ENCODE data around the gene ACACB. TPM values are rescaled to one million over a fixed set of nuclear protein-coding genes. Genes with fewer than 3 reads are reported as not detected.

Gene ACACB
- total RNA-seq, 1 experiment from 2014 or later: 1.0 TPM

DNA sequence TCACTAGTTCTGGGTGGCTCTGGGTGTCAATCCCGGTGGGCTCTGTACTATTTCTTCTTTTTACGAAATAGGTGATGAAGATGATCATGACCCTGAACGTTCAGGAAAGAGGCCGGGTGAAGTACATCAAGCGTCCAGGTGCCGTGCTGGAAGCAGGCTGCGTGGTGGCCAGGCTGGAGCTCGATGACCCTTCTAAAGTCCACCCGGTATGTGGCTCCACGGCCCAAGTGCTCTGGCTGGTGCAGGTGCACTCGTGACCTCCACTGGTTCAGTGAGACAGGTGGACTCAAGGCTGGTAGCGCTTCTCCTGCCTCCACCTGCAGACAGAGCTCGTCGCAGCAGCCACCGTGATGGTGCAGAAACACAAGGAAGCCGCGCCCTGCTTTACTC lies 85.1 kb downstream of the ACACB start:
- no TSS peak for BruUV-seq (replicated peaks)
- no peak overlapping the region for H3K4me3 Mint-ChIP-seq (ENCODE audit: unreplicated experiment)
- no peak for DNase-seq (ENCODE audit: unreplicated experiment)
- intact Hi-C loops (cut with micrococcal nuclease): no loop called here
- no peaks in the 10 kb centered on the region for H3K27me3 Mint-ChIP-seq (ENCODE audit: insufficient read depth, unreplicated experiment)
- peaks cover 7% of the 10 kb centered on the region for H3K4me1 Mint-ChIP-seq (ENCODE audit: insufficient read depth, unreplicated experiment)
- POLR2A ChIA-PET: interaction anchor here (1.3 kb wide), 1 partner anchor 11 kb away, joined by 3 read pairs; no protein-coding TSS in a partner anchor
- H3K27ac Mint-ChIP-seq (ENCODE audit: low read depth, unreplicated experiment): no peak overlapping the region
- peaks cover 7% of the 10 kb centered on the region for H3K36me3 Mint-ChIP-seq (ENCODE audit: insufficient read depth, unreplicated experiment)
- CTCF ChIA-PET: interaction anchor here (1.4 to 1.5 kb wide), 2 partner anchors 12 to 67 kb away, joined by 3 to 4 read pairs; no protein-coding TSS in a partner anchor
- H3K9me3 Mint-ChIP-seq (ENCODE audit: unreplicated experiment): no peaks in the 10 kb centered on the region
- TF ChIP-seq, protein P1, sequence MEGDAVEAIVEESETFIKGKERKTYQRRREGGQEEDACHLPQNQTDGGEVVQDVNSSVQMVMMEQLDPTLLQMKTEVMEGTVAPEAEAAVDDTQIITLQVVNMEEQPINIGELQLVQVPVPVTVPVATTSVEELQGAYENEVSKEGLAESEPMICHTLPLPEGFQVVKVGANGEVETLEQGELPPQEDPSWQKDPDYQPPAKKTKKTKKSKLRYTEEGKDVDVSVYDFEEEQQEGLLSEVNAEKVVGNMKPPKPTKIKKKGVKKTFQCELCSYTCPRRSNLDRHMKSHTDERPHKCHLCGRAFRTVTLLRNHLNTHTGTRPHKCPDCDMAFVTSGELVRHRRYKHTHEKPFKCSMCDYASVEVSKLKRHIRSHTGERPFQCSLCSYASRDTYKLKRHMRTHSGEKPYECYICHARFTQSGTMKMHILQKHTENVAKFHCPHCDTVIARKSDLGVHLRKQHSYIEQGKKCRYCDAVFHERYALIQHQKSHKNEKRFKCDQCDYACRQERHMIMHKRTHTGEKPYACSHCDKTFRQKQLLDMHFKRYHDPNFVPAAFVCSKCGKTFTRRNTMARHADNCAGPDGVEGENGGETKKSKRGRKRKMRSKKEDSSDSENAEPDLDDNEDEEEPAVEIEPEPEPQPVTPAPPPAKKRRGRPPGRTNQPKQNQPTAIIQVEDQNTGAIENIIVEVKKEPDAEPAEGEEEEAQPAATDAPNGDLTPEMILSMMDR (IDR thresholded peaks at IDR 0.05; ENCODE audit: unreplicated experiment): no peak

DNA sequence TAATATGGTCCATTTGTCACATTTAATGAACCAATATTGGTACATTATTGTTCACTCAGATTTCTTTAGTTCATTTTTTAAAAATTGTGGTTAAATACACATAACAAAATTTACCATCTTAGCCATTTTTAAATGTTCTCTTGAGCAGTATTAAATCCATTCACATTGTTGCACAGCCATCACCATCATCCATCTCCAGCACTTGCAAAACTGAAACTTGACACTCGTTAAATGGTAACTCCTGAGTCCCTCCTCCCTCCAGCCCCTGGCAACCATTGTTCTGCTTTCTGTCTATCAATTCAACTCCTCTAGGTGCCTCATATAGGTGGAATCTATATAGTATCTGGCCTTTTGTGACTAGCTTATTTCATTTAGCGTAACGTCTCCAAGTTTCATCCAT lies 86.4 kb downstream of the ACACB start:
- TF ChIP-seq, protein P1 (IDR thresholded peaks at IDR 0.05; ENCODE audit: unreplicated experiment): no peak
- Mint-ChIP-seq H3K36me3 (ENCODE audit: insufficient read depth, unreplicated experiment) (peaks cover 7% of the 10 kb centered on the region), H3K27me3 (ENCODE audit: insufficient read depth, unreplicated experiment) (no peaks in the 10 kb centered on the region), H3K4me3 (ENCODE audit: unreplicated experiment) (no peak overlapping the region), H3K9me3 (ENCODE audit: unreplicated experiment) (no peaks in the 10 kb centered on the region), H3K27ac (ENCODE audit: low read depth, unreplicated experiment) (no peak overlapping the region), H3K4me1 (ENCODE audit: insufficient read depth, unreplicated experiment) (peaks cover 7% of the 10 kb centered on the region)
- no TSS peak for BruUV-seq (replicated peaks)
- no peak for DNase-seq (ENCODE audit: unreplicated experiment)
- ChIA-PET POLR2A (no interaction called here), CTCF (no interaction called here)
- intact Hi-C loops (cut with micrococcal nuclease): no loop called here

GRCh38 chr12:109203480-109203879 lies 87.1 kb downstream of the ACACB start:
- BruUV-seq (replicated peaks): no TSS peak
- CTCF ChIA-PET: interaction anchor here (1.0 kb wide), 1 partner anchor 18 kb away, joined by 4 read pairs; no protein-coding TSS in a partner anchor
- no peaks in the 10 kb centered on the region for H3K9me3 Mint-ChIP-seq (ENCODE audit: unreplicated experiment)
- DNase-seq (ENCODE audit: unreplicated experiment): no peak
- no peaks in the 10 kb centered on the region for H3K27me3 Mint-ChIP-seq (ENCODE audit: insufficient read depth, unreplicated experiment)
- H3K4me1 Mint-ChIP-seq (ENCODE audit: insufficient read depth, unreplicated experiment): peaks cover 7% of the 10 kb centered on the region
- peaks cover 7% of the 10 kb centered on the region for H3K36me3 Mint-ChIP-seq (ENCODE audit: insufficient read depth, unreplicated experiment)
- POLR2A ChIA-PET: no interaction called here
- no peak overlapping the region for H3K4me3 Mint-ChIP-seq (ENCODE audit: unreplicated experiment)
- H3K27ac Mint-ChIP-seq (ENCODE audit: low read depth, unreplicated experiment): no peak overlapping the region
- TF ChIP-seq, protein P1 (IDR thresholded peaks at IDR 0.05; ENCODE audit: unreplicated experiment): no peak
- intact Hi-C loops (cut with micrococcal nuclease): no loop called here

DNA sequence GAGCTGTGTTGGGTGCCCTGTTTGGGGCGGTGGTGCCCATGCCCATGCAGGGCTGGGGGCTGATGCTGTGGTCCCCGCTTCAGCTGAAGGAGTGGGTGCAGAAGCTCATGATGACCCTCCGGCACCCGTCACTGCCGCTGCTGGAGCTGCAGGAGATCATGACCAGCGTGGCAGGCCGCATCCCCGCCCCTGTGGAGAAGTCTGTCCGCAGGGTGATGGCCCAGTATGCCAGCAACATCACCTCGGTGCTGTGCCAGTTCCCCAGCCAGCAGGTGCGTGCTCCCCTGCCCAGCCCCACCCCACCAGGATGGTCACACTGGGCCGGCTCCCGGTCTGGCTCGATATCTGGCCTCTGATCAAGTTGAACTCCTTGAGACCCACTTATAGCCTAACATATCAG lies 92.7 kb downstream of the ACACB start:
- Mint-ChIP-seq H3K4me3 (ENCODE audit: unreplicated experiment) (no peak overlapping the region), H3K27me3 (ENCODE audit: insufficient read depth, unreplicated experiment) (no peaks in the 10 kb centered on the region), H3K4me1 (ENCODE audit: insufficient read depth, unreplicated experiment) (no peaks in the 10 kb centered on the region), H3K9me3 (ENCODE audit: unreplicated experiment) (no peaks in the 10 kb centered on the region), H3K36me3 (ENCODE audit: insufficient read depth, unreplicated experiment) (peaks cover 6% of the 10 kb centered on the region), H3K27ac (ENCODE audit: low read depth, unreplicated experiment) (no peak overlapping the region)
- BruUV-seq (replicated peaks): no TSS peak
- TF ChIP-seq, protein P1 (IDR thresholded peaks at IDR 0.05; ENCODE audit: unreplicated experiment): no peak
- intact Hi-C loops (cut with micrococcal nuclease): no loop called here
- ChIA-PET CTCF (no interaction called here), POLR2A (no interaction called here)
- no peak for DNase-seq (ENCODE audit: unreplicated experiment)

Measured in MCF 10A (cell line).